H9 (cell line): Measurements from ENCODE around the gene CRYBB1. TPM values are rescaled to one million over a fixed set of nuclear protein-coding genes. Genes with fewer than 3 reads are reported as not detected.

Source experiments
- DNase-seq: peaks from one replicate; pipeline ENCODE4 v3.0.0-alpha.2; 2017
- H2AFZ ChIP-seq: one replicate; pipeline ENCODE4 v1.6.1; 2013; ENCODE audit warnings: mild to moderate bottlenecking, low read length, control low read depth, moderate library complexity
- H2AK5ac ChIP-seq: 2 replicates; pipeline ENCODE4 v1.6.1; 2013; ENCODE audit warnings: low read length, control low read depth, mixed read lengths; ENCODE audit not compliant: insufficient read length
- H2BK120ac ChIP-seq: one replicate; pipeline ENCODE4 v1.6.1; 2013; ENCODE audit warnings: low read depth, mild to moderate bottlenecking, low read length, control low read depth, inconsistent platforms; ENCODE audit not compliant: poor library complexity, severe bottlenecking
- H2BK12ac ChIP-seq: 2 replicates; pipeline ENCODE4 v1.6.1; 2013; ENCODE audit warnings: low read length, control low read depth, mixed read lengths, low read depth; ENCODE audit not compliant: insufficient read length
- H2BK15ac ChIP-seq: 2 replicates; pipeline ENCODE4 v1.6.1; 2013; ENCODE audit warnings: low read depth, low read length, control low read depth
- H2BK20ac ChIP-seq: one replicate; pipeline ENCODE4 v1.6.1; 2013; ENCODE audit warnings: low read depth, mild to moderate bottlenecking, low read length, control low read depth, inconsistent platforms; ENCODE audit not compliant: poor library complexity, severe bottlenecking
- H2BK5ac ChIP-seq: 2 replicates; pipeline ENCODE4 v1.6.1; 2013; ENCODE audit warnings: low read length, control low read depth, mixed read lengths; ENCODE audit not compliant: insufficient read length
- H3K14ac ChIP-seq: 2 replicates; pipeline ENCODE4 v1.6.1; 2013; ENCODE audit warnings: low read length, control low read depth; ENCODE audit not compliant: insufficient read depth
- H3K18ac ChIP-seq: 2 replicates; pipeline ENCODE4 v1.6.1; 2013; ENCODE audit warnings: low read depth, mild to moderate bottlenecking, mixed read lengths, low read length, control low read depth; ENCODE audit not compliant: insufficient read length
- H3K23ac ChIP-seq: 2 replicates; pipeline ENCODE4 v1.6.1; 2013; ENCODE audit warnings: low read length, control low read depth, mixed read lengths, low read depth; ENCODE audit not compliant: insufficient read length
- H3K23me2 ChIP-seq: 2 replicates; pipeline ENCODE4 v1.6.1; 2013; ENCODE audit warnings: low read depth, mild to moderate bottlenecking, mixed read lengths, low read length, control low read depth; ENCODE audit not compliant: insufficient read length, poor library complexity, severe bottlenecking
- H3K27ac ChIP-seq: 2 replicates; pipeline ENCODE4 v1.5.1; 2013; ENCODE audit warnings: low read length, control low read depth, mixed read lengths, low read depth; ENCODE audit not compliant: insufficient read length
- H3K27me3 ChIP-seq: 2 replicates; pipeline ENCODE4 v1.6.1; 2013; ENCODE audit warnings: low read length, control low read depth, inconsistent platforms; ENCODE audit not compliant: insufficient read depth
- H3K4ac ChIP-seq: 2 replicates; pipeline ENCODE4 v1.6.1; 2013; ENCODE audit warnings: low read depth, mild to moderate bottlenecking, control low read depth, inconsistent platforms, low read length, moderate library complexity
- H3K4me1 ChIP-seq: 2 replicates; pipeline ENCODE4 v1.6.1; 2013; ENCODE audit warnings: low read length, control low read depth, inconsistent platforms; ENCODE audit not compliant: insufficient read depth
- H3K4me2 ChIP-seq: 2 replicates; pipeline ENCODE4 v1.6.1; 2013; ENCODE audit warnings: low read length, control low read depth, mixed read lengths; ENCODE audit not compliant: insufficient read length, insufficient read depth
- H3K56ac ChIP-seq: 2 replicates; pipeline ENCODE4 v1.6.1; 2013; ENCODE audit warnings: low read depth, mild to moderate bottlenecking, mixed read lengths, low read length, control low read depth; ENCODE audit not compliant: insufficient read length
- H3K79me1 ChIP-seq: 2 replicates; pipeline ENCODE4 v1.6.1; 2013; ENCODE audit warnings: low read depth, mild to moderate bottlenecking, moderate library complexity, low read length, control low read depth, inconsistent platforms; ENCODE audit not compliant: insufficient read depth, poor library complexity, severe bottlenecking
- H3K79me2 ChIP-seq: 2 replicates; pipeline ENCODE4 v1.6.1; 2013; ENCODE audit warnings: low read length, control low read depth, inconsistent platforms; ENCODE audit not compliant: insufficient read depth
- H3K9ac ChIP-seq: 2 replicates; pipeline ENCODE4 v1.6.1; 2013; ENCODE audit warnings: low read length, control low read depth, mixed read lengths; ENCODE audit not compliant: insufficient read length; ENCODE audit errors: extremely low read depth
- H3K9me3 ChIP-seq: one replicate; pipeline ENCODE4 v1.6.1; 2013; ENCODE audit warnings: low read depth, low read length, inconsistent platforms; ENCODE audit not compliant: control insufficient read depth
- H3T11ph ChIP-seq: one replicate; pipeline ENCODE4 v1.6.1; 2013; ENCODE audit warnings: mild to moderate bottlenecking, low read length, control low read depth, inconsistent platforms
- H4K20me1 ChIP-seq: one replicate; pipeline ENCODE4 v1.6.1; 2013; ENCODE audit not compliant: control insufficient read depth, insufficient read length, insufficient read depth
- H4K5ac ChIP-seq: 2 replicates; pipeline ENCODE4 v1.6.1; 2013; ENCODE audit warnings: low read depth, mild to moderate bottlenecking, mixed read lengths, low read length, control low read depth; ENCODE audit not compliant: insufficient read length
- H4K8ac ChIP-seq: replicated peaks from 2 replicates; pipeline ENCODE4 v1.6.1; 2013; ENCODE audit warnings: low read length, control low read depth, mixed read lengths, low read depth; ENCODE audit not compliant: insufficient read length
- H4K91ac ChIP-seq: 2 replicates; pipeline ENCODE4 v1.6.1; 2013; ENCODE audit warnings: low read depth, mild to moderate bottlenecking, moderate library complexity, mixed read lengths, low read length, control low read depth; ENCODE audit not compliant: insufficient read length
- H3K27ac Mint-ChIP-seq, 3 experiments: 2 replicates in 2 of 3; 3 replicates in 1 of 3; pipeline ENCODE4 v1.8.0; 2020 to 2021; ENCODE audit warnings: mixed read lengths in 3 of 3, mild to moderate bottlenecking in 1 of 3, moderate library complexity in 1 of 3
- H3K27me3 Mint-ChIP-seq: 2 replicates; pipeline ENCODE4 v1.8.0; 2021; ENCODE audit warnings: low read depth, mild to moderate bottlenecking, moderate library complexity, mixed read lengths
- H3K36me3 Mint-ChIP-seq, 3 experiments: 2 replicates in 2 of 3; 3 replicates in 1 of 3; pipeline ENCODE4 v1.8.0; 2020 to 2021; ENCODE audit warnings: low read depth in 3 of 3, mixed read lengths in 3 of 3; ENCODE audit not compliant: insufficient read depth in 1 of 3
- H3K4me1 Mint-ChIP-seq, 2 experiments: 2 replicates each; pipeline ENCODE4 v1.8.0; 2020; ENCODE audit warnings: mixed read lengths in 2 of 2
- H3K4me3 Mint-ChIP-seq, 2 experiments: 2 replicates in 1 of 2; 3 replicates in 1 of 2; pipeline ENCODE4 v1.8.0; 2020 to 2021; ENCODE audit warnings: mild to moderate bottlenecking in 2 of 2, mixed read lengths in 2 of 2, moderate library complexity in 1 of 2
- H3K9me3 Mint-ChIP-seq, 2 experiments: 2 replicates in 1 of 2; 3 replicates in 1 of 2; pipeline ENCODE4 v1.8.0; 2020; ENCODE audit warnings: mild to moderate bottlenecking in 2 of 2, mixed read lengths in 2 of 2, moderate library complexity in 1 of 2
- WGBS: extraction: QIAGEN DNeasy Blood & Tissue Kit; methylation state at CpG from one replicate; pipeline ENCODE4 v1.1.7; 2013; ENCODE audit warnings: missing lambda C conversion rate, low lambda C conversion rate, mixed read lengths; ENCODE audit not compliant: insufficient read length; ENCODE audit errors: extremely low coverage; 5-methylcytosine and 5-hydroxymethylcytosine counted together
- total RNA-seq: library from RNA; stranded (reverse); gene quantifications from 2 replicates; pipeline ENCODE4 v1.2.1, GENCODE V29; 2021
- TF ChIP-seq, protein P1 (sequence below): fragments of 200-600 bp; sonication (generic); conservative IDR thresholded peaks from 3 replicates; pipeline ENCODE4 v1.8.0; 2021; ENCODE audit warnings: antibody characterized with exemption, mild to moderate bottlenecking

The CRYBB1 gene
- total RNA-seq, 1 experiment from 2014 or later = 5.4 TPM

DNA sequence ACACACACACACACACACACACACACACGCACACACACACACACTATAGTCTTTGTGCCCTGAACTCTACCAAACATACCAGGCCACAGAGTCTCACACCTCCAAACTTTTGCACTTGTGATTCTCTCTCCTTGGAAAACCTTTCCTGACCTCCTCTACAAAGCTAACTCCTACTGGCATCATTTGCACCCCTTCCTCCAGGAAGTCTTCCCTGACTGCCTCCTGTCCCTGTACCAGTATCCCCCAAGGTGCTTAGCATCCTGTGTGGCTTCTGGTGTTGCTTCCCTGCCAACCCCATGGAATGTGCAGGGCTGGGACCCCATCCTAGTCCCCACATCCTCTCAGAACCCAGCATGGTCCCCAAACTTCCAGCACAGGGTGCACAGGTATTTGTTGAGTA, 36.8 kb downstream of the CRYBB1 start:
- DNase-seq = no peak
- Histone ChIP-seq H2AK5ac (no peak overlapping the region), H3K79me2 (peaks cover 36% of the 10 kb centered on the region; the same call in 1 of the 2 replicates), H3K56ac (no peak overlapping the region), H3K9me3 (no peaks in the 10 kb centered on the region), H3T11ph (no peak overlapping the region), H2BK15ac (no peak overlapping the region), H2BK20ac (no peak overlapping the region), H3K23ac (no peak overlapping the region), H2BK5ac (no peak overlapping the region), H3K79me1 (peaks cover 7% of the 10 kb centered on the region), H4K91ac (no peak overlapping the region), H2AFZ (no peak overlapping the region), H3K27me3 (no peaks in the 10 kb centered on the region), H4K5ac (no peak overlapping the region), H4K20me1 (peaks cover 2% of the 10 kb centered on the region), H3K4ac (no peak overlapping the region), H3K18ac (no peak overlapping the region), H3K23me2 (no peaks in the 10 kb centered on the region), H3K4me2 (no peak overlapping the region), H3K4me1 (peaks cover 19% of the 10 kb centered on the region; the same call in 1 of the 2 replicates), H2BK120ac (no peak overlapping the region), H3K9ac (peak overlapping the region; percentile 6), H3K14ac (no peak overlapping the region), H2BK12ac (no peak overlapping the region), H3K27ac (no peak overlapping the region), H4K8ac (no peak overlapping the region)
- peaks cover 29 to 33% (median 32%) of the 10 kb centered on the region in 3 experiments for H3K36me3 Mint-ChIP-seq
- peak overlapping the region; percentile 94 to 99 (median 98) for H3K27ac Mint-ChIP-seq
- TF ChIP-seq, protein P1, sequence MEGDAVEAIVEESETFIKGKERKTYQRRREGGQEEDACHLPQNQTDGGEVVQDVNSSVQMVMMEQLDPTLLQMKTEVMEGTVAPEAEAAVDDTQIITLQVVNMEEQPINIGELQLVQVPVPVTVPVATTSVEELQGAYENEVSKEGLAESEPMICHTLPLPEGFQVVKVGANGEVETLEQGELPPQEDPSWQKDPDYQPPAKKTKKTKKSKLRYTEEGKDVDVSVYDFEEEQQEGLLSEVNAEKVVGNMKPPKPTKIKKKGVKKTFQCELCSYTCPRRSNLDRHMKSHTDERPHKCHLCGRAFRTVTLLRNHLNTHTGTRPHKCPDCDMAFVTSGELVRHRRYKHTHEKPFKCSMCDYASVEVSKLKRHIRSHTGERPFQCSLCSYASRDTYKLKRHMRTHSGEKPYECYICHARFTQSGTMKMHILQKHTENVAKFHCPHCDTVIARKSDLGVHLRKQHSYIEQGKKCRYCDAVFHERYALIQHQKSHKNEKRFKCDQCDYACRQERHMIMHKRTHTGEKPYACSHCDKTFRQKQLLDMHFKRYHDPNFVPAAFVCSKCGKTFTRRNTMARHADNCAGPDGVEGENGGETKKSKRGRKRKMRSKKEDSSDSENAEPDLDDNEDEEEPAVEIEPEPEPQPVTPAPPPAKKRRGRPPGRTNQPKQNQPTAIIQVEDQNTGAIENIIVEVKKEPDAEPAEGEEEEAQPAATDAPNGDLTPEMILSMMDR = no peak
- H3K9me3 Mint-ChIP-seq = no peaks in the 10 kb centered on the region
- no peaks in the 10 kb centered on the region for H3K27me3 Mint-ChIP-seq
- H3K4me3 Mint-ChIP-seq = peak overlapping the region in 1 of 2 experiments; percentile 59; a peak in 4 of 5 replicates
- no CpG with 5 or more reads among the region's 1 CpG for WGBS
- peaks cover 66 to 76% of the 10 kb centered on the region in 2 experiments for H3K4me1 Mint-ChIP-seq
